GM23248 (cell line): ENCODE measurements around the gene SNRNP70. TPM values are rescaled to one million over a fixed set of nuclear protein-coding genes. Genes with fewer than 3 reads are reported as not detected.
"Not testable (repeated sequence)": the region's sequence is repeated elsewhere in the genome, so short reads cannot be mapped to it uniquely, and the experiment has no call there.

ENCODE experiments used
- DNase-seq: peaks from one replicate; pipeline ENCODE4 v3.0.0-alpha.2; 2015
- H2AFZ ChIP-seq: fragments of 200-600 bp; sonication (generic); 2 replicates; pipeline ENCODE4 v1.6.1; 2016; ENCODE audit warnings: antibody characterized with exemption
- H3F3A ChIP-seq: fragments of 200-600 bp; sonication (generic); 2 replicates; pipeline ENCODE4 v1.6.1; 2016; ENCODE audit warnings: mild to moderate bottlenecking, antibody characterized with exemption, mixed run types; ENCODE audit not compliant: insufficient read depth
- H3K27ac ChIP-seq: fragments of 200-600 bp; sonication (generic); 2 replicates; pipeline ENCODE4 v1.5.1; 2016; ENCODE audit warnings: mild to moderate bottlenecking
- H3K27me3 ChIP-seq: fragments of 200-600 bp; sonication (generic); replicated peaks from 2 replicates; pipeline ENCODE4 v1.6.1; 2016; ENCODE audit warnings: mild to moderate bottlenecking; ENCODE audit not compliant: insufficient read depth
- H3K36me3 ChIP-seq: fragments of 200-600 bp; sonication (generic); 2 replicates; pipeline ENCODE4 v1.6.1; 2016; ENCODE audit warnings: low read depth, mild to moderate bottlenecking
- H3K4me1 ChIP-seq: fragments of 200-600 bp; sonication (generic); 2 replicates; pipeline ENCODE4 v1.6.1; 2016; ENCODE audit warnings: mild to moderate bottlenecking; ENCODE audit not compliant: insufficient read depth
- H3K4me2 ChIP-seq: fragments of 200-600 bp; sonication (generic); one replicate; pipeline ENCODE4 v1.6.1; 2016; ENCODE audit warnings: mild to moderate bottlenecking; ENCODE audit not compliant: unreplicated experiment
- H3K4me3 ChIP-seq: fragments of 200-600 bp; sonication (generic); 2 replicates; pipeline ENCODE4 v1.5.1; 2016; ENCODE audit warnings: mild to moderate bottlenecking
- H3K79me2 ChIP-seq: fragments of 200-600 bp; sonication (generic); 2 replicates; pipeline ENCODE4 v1.6.1; 2016; ENCODE audit warnings: mild to moderate bottlenecking; ENCODE audit not compliant: insufficient read depth
- H3K9ac ChIP-seq: fragments of 200-600 bp; sonication (generic); 2 replicates; pipeline ENCODE4 v1.6.1; 2016; ENCODE audit warnings: mild to moderate bottlenecking
- H3K9me2 ChIP-seq: fragments of 200-600 bp; sonication (generic); 2 replicates; pipeline ENCODE4 v1.6.1; 2016; ENCODE audit warnings: mixed run types, mild to moderate bottlenecking, moderate library complexity; ENCODE audit not compliant: insufficient read depth
- H3K9me3 ChIP-seq: fragments of 200-600 bp; sonication (generic); one replicate; pipeline ENCODE4 v1.6.1; 2017; ENCODE audit warnings: low read depth
- H4K20me1 ChIP-seq: fragments of 200-600 bp; sonication (generic); 2 replicates; pipeline ENCODE4 v1.6.0; 2016; ENCODE audit not compliant: insufficient read depth
- EZH2 ChIP-seq: fragments of 200-600 bp; sonication (generic); IDR thresholded peaks from 2 replicates; pipeline ENCODE4 v1.6.1; 2018; ENCODE audit warnings: antibody characterized with exemption, mild to moderate bottlenecking; ENCODE audit not compliant: insufficient read depth, poor library complexity, severe bottlenecking
- EZH2phosphoT487 ChIP-seq: fragments of 200-600 bp; sonication (generic); IDR thresholded peaks from 2 replicates; pipeline ENCODE4 v1.6.1; 2018; ENCODE audit warnings: antibody characterized with exemption, moderate library complexity, mild to moderate bottlenecking, low read depth; ENCODE audit not compliant: insufficient read depth
- WGBS, 2 experiments: methylation state at CpG; one replicate each; pipeline ENCODE4 v1.1.6; 2015 to 2017; ENCODE audit warnings: low lambda C conversion rate in 2 of 2, low coverage in 1 of 2; ENCODE audit errors: missing lambda C conversion rate in 2 of 2; 5-methylcytosine and 5-hydroxymethylcytosine counted together
- in situ Hi-C: fragments of 300-500 bp; cut with MboI; formaldehyde crosslinking; loops from 2 replicates; pipeline ENCODE4 v1.15.0; 2020
- polyA plus RNA-seq: library from polyadenylated mRNA; unstranded; fragments of >200 nt; fragmentation: Nextera tagmentation; extraction: Ambion mirVana; gene quantifications from 2 replicates; pipeline ENCODE4 v1.2.1, GENCODE V29; 2016
- total RNA-seq: library from RNA; depleted of rRNA; stranded (reverse); fragments of >200 nt; shearing (Covaris generic); gene quantifications from 2 replicates; pipeline ENCODE4 v1.2.3, GENCODE V29; 2014; rRNA removed

Gene SNRNP70
- total RNA-seq (146 and 184 TPM in 2 replicates), polyA plus RNA-seq (102 and 104 TPM in 2 replicates)

DNA sequence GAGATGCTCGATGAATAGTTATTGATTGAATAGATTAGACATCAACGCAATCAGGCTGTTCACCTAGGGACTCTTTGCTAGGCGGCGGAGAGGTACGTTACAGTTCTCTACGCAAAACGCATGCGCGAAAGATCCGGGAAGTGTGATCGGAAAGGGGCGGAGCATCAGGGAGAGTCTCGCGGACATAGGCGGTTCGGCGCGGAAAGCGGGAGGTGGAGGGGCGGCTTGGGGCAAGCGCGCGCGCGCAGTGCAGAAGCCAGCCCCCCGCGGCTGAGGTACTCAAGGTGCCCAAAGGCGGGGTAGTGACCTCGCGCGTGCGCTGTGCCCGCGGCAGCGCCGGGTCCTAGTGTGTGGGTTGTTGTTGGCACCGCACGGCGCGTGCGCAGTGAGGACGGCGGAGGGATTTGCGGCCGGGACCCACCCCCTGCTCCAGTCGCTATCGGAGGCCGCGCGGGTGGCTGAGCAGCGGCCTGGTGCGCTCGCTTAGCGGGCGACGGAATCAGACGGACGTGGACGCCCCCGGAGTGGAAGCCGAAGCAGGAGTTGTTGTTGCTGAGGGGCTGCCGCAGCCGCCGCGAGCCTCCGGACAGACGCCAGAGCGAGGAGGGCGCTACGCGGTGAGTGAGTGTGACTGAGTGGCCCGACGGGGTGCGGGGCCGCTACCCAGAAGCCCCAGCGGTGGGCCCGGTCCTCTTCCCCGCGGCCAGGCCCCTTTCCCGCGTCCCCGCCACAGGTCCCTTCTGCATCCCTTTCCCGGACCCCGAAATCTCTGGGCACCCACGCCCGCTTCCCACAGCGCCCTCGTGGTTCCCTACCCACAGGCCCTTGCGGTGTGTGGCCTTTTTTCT, at the start of gene SNRNP70:
Gene SNRNP70, plus strand, starts transcription at position 432 of the 848 bp plus-strand sequence. CDS start 964 bp downstream, outside the sequence.
- Histone ChIP-seq H3K36me3 (peaks cover 7% of the 10 kb centered on the region; the same call in 1 of the 2 replicates), H3K27me3 (no peaks in the 10 kb centered on the region), H3K9me3 (no peaks in the 10 kb centered on the region), H3K9me2 (no peaks in the 10 kb centered on the region), H3K4me2 (peak within 1 kb of the TSS; percentile 80), H2AFZ (peak within 1 kb of the TSS; percentile 92), H3K79me2 (peaks cover 50% of the 10 kb centered on the region), H3F3A (no peaks in the 10 kb centered on the region), H3K9ac (peak within 1 kb of the TSS; percentile 89), H3K4me1 (peaks cover 13% of the 10 kb centered on the region), H3K27ac (peak within 1 kb of the TSS; percentile 73), H4K20me1 (peaks cover 16% of the 10 kb centered on the region), H3K4me3 (peak within 1 kb of the TSS; percentile 90)
- DNase-seq: peak; percentile 100
- TF ChIP-seq EZH2: no peak
- no peak for TF ChIP-seq EZH2phosphoT487
- WGBS, 2 experiments: 2 to 3% methylated on average over 57 to 74 of the region's 89 CpGs
- in situ Hi-C loops: no loop called here

GRCh38 chr19:49036815-49037214, 48.4 kb upstream of the SNRNP70 start, which contains the start of gene CGB1:
TSS of gene CGB1 (minus strand) at chr19:49036895. CDS start at chr19:49036711, 184 bp downstream.
- DNase-seq: peak; percentile 42
- H3K27ac ChIP-seq, H3K4me1 ChIP-seq, H3K9me2 ChIP-seq, H3K4me2 ChIP-seq, H3K36me3 ChIP-seq, H3K9ac ChIP-seq, in situ Hi-C loops, H3F3A ChIP-seq, H3K27me3 ChIP-seq, H3K4me3 ChIP-seq, H4K20me1 ChIP-seq, H3K9me3 ChIP-seq, H2AFZ ChIP-seq, H3K79me2 ChIP-seq: not testable (repeated sequence)
- 42 to 57% methylated on average over 18 of the region's 18 CpGs for WGBS, 2 experiments

- H3K9me2 ChIP-seq, H3K4me3 ChIP-seq, H3K36me3 ChIP-seq, H3K9me3 ChIP-seq, DNase-seq, H2AFZ ChIP-seq, H3K4me1 ChIP-seq, H3K79me2 ChIP-seq, H3K9ac ChIP-seq, H4K20me1 ChIP-seq, H3F3A ChIP-seq, H3K27me3 ChIP-seq, in situ Hi-C loops, H3K4me2 ChIP-seq: not testable (repeated sequence)
- 81 to 87% methylated on average over 8 of the region's 8 CpGs for WGBS, 2 experiments
- peak overlapping the region; percentile 65 for H3K27ac ChIP-seq
Measured at GRCh38 chr19:49038111-49038510, 47.1 kb upstream of the SNRNP70 start.

DNA sequence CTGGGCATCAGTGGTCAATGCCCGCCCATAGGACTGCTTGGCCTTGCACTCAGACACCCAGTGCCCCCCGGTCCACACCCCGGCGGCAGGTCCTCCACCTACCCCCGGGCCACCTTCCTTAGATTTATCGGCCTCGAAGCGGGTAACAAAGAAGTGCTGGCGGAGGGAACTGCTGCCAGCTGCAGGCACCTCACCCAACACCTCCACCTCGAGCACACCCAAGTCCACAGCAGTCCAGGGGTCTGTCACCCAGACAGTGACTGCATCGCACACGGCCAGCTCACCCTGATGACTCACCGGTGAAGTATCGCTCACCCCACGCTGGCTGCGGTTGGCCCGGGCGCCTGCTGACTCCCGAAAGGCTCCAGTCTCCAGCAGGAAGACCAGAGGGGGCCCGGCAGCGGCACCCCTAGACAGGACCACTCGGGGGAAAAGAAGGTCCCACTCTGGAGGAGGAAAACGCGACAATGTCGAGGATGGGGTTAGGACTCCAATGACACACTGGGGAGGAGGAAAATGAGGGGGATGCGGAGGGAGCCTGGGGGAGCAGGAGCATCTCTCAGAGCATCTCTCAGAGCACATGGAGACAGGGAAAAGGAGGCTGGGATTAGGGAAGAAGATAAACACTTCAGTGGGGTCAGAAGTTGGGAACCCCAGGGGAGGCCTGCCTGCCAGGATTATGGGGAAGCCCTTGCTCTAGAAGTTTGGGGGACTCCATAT, 46.5 kb upstream of the SNRNP70 start:
- DNase-seq: peak; percentile 87
- H3K9me3 ChIP-seq, H3K9me2 ChIP-seq, H3K4me2 ChIP-seq, H3K4me1 ChIP-seq, H3K36me3 ChIP-seq, H4K20me1 ChIP-seq, H2AFZ ChIP-seq, H3K4me3 ChIP-seq, H3F3A ChIP-seq, H3K27me3 ChIP-seq, in situ Hi-C loops, H3K79me2 ChIP-seq: not testable (repeated sequence)
- WGBS, 2 experiments: 41 to 51% methylated on average over 20 to 26 of the region's 26 CpGs
- Histone ChIP-seq H3K27ac (peak overlapping the region; percentile 65), H3K9ac (peak overlapping the region; percentile 35; the same call in 1 of the 2 replicates)

DNA sequence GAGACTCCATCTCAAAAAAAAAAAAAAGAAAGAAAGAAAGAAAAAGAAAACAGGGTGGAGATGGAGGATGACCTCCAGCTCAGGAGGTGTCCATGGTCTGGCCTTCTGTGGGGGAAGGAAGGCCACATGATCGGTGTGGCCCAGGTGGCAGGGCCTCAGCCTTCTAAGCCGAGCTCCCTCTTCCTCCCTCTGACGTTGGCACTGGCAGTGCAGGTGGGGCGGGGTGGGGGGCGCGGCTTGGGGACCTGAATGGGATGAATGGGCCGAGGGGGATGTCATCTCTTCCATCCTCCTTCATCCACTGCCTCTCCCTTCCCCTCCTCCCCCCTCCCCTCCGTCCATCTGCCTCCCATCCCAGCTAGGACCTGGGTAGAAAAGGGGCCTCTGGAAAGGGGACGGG, 45.5 kb upstream of the SNRNP70 start:
- DNase-seq, H3K9me3 ChIP-seq, H3K27ac ChIP-seq, H3K4me2 ChIP-seq, H3K36me3 ChIP-seq, in situ Hi-C loops, H4K20me1 ChIP-seq, H2AFZ ChIP-seq, H3K4me1 ChIP-seq, H3K9me2 ChIP-seq, H3K9ac ChIP-seq, H3K79me2 ChIP-seq, H3K4me3 ChIP-seq, H3K27me3 ChIP-seq, H3F3A ChIP-seq: not testable (repeated sequence)
- WGBS, 2 experiments: 47 to 53% methylated on average over 5 to 8 of the region's 9 CpGs
